HUDEP-2 (cell line): ENCODE data around the gene KIAA0753.
"Not testable (repeated sequence)": the region's sequence is repeated elsewhere in the genome, so short reads cannot be mapped to it uniquely, and the experiment has no call there.

ENCODE experiments used
- DNase-seq, 76 experiments: peaks; one replicate each; lab custom pipeline; 2025; ENCODE audit not compliant: unreplicated experiment in 76 of 76; lab: John Stamatoyannopoulos, UW

KIAA0753 gene

GRCh38 chr17:6603744-6604325 lies 36.7 kb downstream of the KIAA0753 start:
- DNase-seq = no peak

GRCh38 chr17:6602141-6602540 lies 38.4 kb downstream of the KIAA0753 start:
- no peak for DNase-seq

- DNase-seq = peak in 2 of 76 experiments; percentile 2 to 7
Measured at GRCh38 chr17:6599364-6599763, 41.1 kb downstream of the KIAA0753 start.

GRCh38 chr17:6597727-6598126 lies 42.8 kb downstream of the KIAA0753 start:
- no peak for DNase-seq

- DNase-seq = no peak
Measured at GRCh38 chr17:6596941-6597340, 43.6 kb downstream of the KIAA0753 start.

GRCh38 chr17:6596511-6596910 lies 44.0 kb downstream of the KIAA0753 start:
- DNase-seq = no peak

GRCh38 chr17:6596081-6596480 lies 44.4 kb downstream of the KIAA0753 start:
- no peak for DNase-seq

GRCh38 chr17:6593371-6593770 lies 47.1 kb downstream of the KIAA0753 start:
- not testable (repeated sequence) for DNase-seq

- no peak for DNase-seq
Measured at GRCh38 chr17:6592173-6592572, 48.3 kb downstream of the KIAA0753 start.

- DNase-seq = no peak
Measured at GRCh38 chr17:6591599-6592158, 48.8 kb downstream of the KIAA0753 start.

GRCh38 chr17:6589266-6589946 lies 51.1 kb downstream of the KIAA0753 start:
- DNase-seq = no peak

- no peak for DNase-seq
Measured at GRCh38 chr17:6588165-6588564, 52.3 kb downstream of the KIAA0753 start.

- DNase-seq = no peak
Measured at GRCh38 chr17:6587310-6587709, 53.2 kb downstream of the KIAA0753 start.

GRCh38 chr17:6583411-6583810 lies 57.1 kb downstream of the KIAA0753 start:
- no peak for DNase-seq

GRCh38 chr17:6580625-6581024 lies 59.9 kb downstream of the KIAA0753 start:
- DNase-seq = no peak

- no peak for DNase-seq
Measured at GRCh38 chr17:6578491-6578890, 62.0 kb downstream of the KIAA0753 start.

- DNase-seq = no peak
Measured at GRCh38 chr17:6577686-6578263, 62.7 kb downstream of the KIAA0753 start.

- no peak for DNase-seq
Measured at GRCh38 chr17:6576038-6576785, 64.3 kb downstream of the KIAA0753 start.

GRCh38 chr17:6575596-6575988 lies 64.9 kb downstream of the KIAA0753 start:
- no peak for DNase-seq

- peak in 13 of 76 experiments; percentile 2 to 46 (median 9) for DNase-seq
Measured at GRCh38 chr17:6574687-6575595, 65.6 kb downstream of the KIAA0753 start.
